Esophagus squamous epithelium (tissue), 5 donors: ENCODE results near the gene FAM107A. TPM values are rescaled to one million over a fixed set of nuclear protein-coding genes. Genes with fewer than 3 reads are reported as not detected.

Experiments
- DNase-seq: peaks from one replicate; lab custom pipeline; 2025; lab: John Stamatoyannopoulos, UW
- H3K27ac ChIP-seq, 4 donors: fragments of 200-600 bp; sonication (generic); one replicate each; pipeline ENCODE4 v1.5.1; 2016 to 2019; ENCODE audit warnings: mild to moderate bottlenecking in 1 of 4
- H3K27me3 ChIP-seq, 4 donors: fragments of 200-600 bp; sonication (generic); 1 replicate in 3 of 4; 2 replicates in 1 of 4; pipeline versions ENCODE4 v1.5.1 to v1.6.0; 2017 to 2021; ENCODE audit warnings: antibody characterized with exemption in 1 of 4
- H3K36me3 ChIP-seq, 3 donors: fragments of 200-600 bp; sonication (generic); one replicate each; pipeline ENCODE4 v1.5.1; 2016 to 2019
- H3K4me1 ChIP-seq, 3 donors: fragments of 200-600 bp; sonication (generic); one replicate each; pipeline ENCODE4 v1.5.1; 2017 to 2019
- H3K4me3 ChIP-seq, 4 donors: fragments of 200-600 bp; sonication (generic); 1 replicate in 3 of 4; 2 replicates in 1 of 4; pipeline ENCODE4 v1.5.1; 2016 to 2019; ENCODE audit warnings: mild to moderate bottlenecking in 2 of 4, moderate library complexity in 1 of 4
- H3K9me3 ChIP-seq, 3 donors: fragments of 200-600 bp; sonication (generic); one replicate each; pipeline ENCODE4 v1.5.1; 2016 to 2019
- POLR2A ChIP-seq, 4 donors: fragments of 450-650 bp; IDR thresholded peaks; one replicate each; pipeline ENCODE4 v1.6.1; 2017; ENCODE audit warnings: antibody characterized with exemption in 4 of 4, mild to moderate bottlenecking in 4 of 4, moderate library complexity in 3 of 4
- WGBS, 2 donors: methylation state at CpG; one replicate each; pipeline ENCODE4 v1.1.5; 2018; 5-methylcytosine and 5-hydroxymethylcytosine counted together
- intact Hi-C: fragments of 100-400 bp; cut with DNase I; formaldehyde crosslinking; loops from one replicate; pipeline ENCODE4 v1.15.0; 2022
- total RNA-seq, 4 donors: library from RNA; depleted of rRNA; stranded (reverse); fragments of >200 nt; gene quantifications; one replicate each; pipeline ENCODE4 v1.1.0, GENCODE V29; 2016
- TF ChIP-seq, protein P1 (sequence below), 6 experiments: fragments of 450-650 bp in 4 of 6; fragments of 200-600 bp in 2 of 6; sonication (generic) in 2 of 6; IDR thresholded peaks; one replicate each; pipeline ENCODE4 v1.5.1; 2016 to 2019; ENCODE audit warnings: antibody characterized with exemption in 6 of 6, mild to moderate bottlenecking in 4 of 6, moderate library complexity in 4 of 6
- donor health status: DM: yes; HTN: yes; CAD: no.

The FAM107A gene
- total RNA-seq, 4 donors from 2014 or later, result 3.9 to 78.6 (median 10.8) TPM

DNA sequence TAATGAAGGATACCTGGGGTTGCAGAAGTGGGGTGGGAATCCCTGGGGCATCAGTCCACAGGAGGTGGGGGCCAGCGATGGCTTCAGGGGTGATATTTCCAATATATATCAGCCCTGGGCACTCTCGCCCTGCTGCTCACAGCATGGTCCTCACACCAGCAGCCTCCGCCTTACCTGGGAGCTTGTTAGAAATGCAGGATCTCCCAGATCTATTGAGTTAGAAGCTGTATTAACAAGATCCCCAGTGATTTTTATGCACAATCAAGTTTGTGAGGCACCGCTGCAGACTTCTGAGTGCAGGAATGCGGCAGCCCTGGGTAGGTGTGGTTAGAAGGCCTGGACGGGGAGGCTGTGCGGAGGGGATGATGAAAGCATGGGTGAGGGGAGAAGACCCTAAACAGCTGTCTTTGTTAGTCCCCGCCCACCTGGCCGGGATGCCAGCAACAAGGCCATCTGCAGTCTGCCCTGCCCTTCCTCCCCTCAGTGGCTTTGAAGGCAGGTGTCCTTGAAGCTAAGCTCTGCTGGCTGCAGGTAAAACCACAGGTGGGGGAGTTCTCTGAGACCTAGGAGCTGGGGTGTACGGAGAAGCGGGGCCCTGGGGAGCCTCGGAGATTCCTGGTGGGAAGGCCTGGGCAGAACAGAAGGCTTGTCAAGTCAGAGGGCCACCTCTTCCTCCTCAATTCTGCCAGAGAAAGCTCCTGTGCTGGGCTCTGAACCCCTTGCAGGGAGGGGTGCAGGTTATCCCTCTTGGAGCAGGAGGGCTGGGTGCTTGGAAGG is 11.4 kb downstream of the FAM107A start:
- no peak overlapping the region for H3K4me3 ChIP-seq
- H3K36me3 ChIP-seq, result peaks cover 0 to 45% (median 8%) of the 10 kb centered on the region in 3 donors
- intact Hi-C loops, result loop anchor here (5.0 kb wide), 1 partner anchor 66 kb away; no protein-coding TSS in a partner anchor
- H3K4me1 ChIP-seq, result peaks cover 0 to 9% (median 0%) of the 10 kb centered on the region in 3 donors
- no peaks in the 10 kb centered on the region for H3K27me3 ChIP-seq
- no peak for TF ChIP-seq POLR2A (IDR thresholded peaks at IDR 0.05)
- TF ChIP-seq, protein P1, sequence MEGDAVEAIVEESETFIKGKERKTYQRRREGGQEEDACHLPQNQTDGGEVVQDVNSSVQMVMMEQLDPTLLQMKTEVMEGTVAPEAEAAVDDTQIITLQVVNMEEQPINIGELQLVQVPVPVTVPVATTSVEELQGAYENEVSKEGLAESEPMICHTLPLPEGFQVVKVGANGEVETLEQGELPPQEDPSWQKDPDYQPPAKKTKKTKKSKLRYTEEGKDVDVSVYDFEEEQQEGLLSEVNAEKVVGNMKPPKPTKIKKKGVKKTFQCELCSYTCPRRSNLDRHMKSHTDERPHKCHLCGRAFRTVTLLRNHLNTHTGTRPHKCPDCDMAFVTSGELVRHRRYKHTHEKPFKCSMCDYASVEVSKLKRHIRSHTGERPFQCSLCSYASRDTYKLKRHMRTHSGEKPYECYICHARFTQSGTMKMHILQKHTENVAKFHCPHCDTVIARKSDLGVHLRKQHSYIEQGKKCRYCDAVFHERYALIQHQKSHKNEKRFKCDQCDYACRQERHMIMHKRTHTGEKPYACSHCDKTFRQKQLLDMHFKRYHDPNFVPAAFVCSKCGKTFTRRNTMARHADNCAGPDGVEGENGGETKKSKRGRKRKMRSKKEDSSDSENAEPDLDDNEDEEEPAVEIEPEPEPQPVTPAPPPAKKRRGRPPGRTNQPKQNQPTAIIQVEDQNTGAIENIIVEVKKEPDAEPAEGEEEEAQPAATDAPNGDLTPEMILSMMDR (IDR thresholded peaks at IDR 0.05), result no peak
- H3K27ac ChIP-seq, result no peak overlapping the region
- no peak for DNase-seq
- 84 to 92% methylated on average over 9 to 10 of the region's 12 CpGs for WGBS, 2 donors
- no peaks in the 10 kb centered on the region for H3K9me3 ChIP-seq

DNA sequence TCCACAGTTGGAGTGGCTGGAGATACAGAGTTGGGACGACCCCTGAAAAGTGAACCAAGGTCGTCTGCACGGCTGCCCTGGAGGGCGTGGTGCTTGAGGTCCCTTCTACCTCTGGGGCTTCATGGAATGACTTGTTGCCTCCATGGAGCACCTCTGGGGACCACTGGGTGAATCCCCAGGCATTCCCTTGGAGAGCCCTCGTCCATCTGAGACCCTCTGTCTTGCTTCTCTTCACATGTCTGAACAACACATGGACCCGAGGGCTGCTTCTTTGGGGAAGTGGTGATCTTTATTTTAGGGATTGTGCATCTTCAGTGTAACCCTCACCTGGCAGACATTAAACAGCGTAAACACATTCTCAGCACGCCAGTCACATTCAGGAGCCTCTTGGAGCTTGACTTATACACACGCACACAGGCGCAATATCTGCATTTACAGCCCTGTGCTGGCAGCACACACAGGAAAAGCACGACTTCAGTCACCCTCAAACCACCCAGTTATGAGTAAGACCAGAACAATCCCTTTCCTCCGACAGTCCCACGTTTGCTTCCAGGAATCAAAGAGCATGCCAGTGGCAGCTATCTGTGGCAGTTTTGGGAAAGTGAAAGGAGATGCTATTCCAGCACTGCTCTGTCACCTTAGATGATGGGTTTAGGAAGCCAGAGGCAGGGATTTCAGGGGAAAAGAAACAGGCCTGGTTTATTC is 12.6 kb downstream of the FAM107A start:
- intact Hi-C loops, result loop anchor here (5.0 kb wide), 1 partner anchor 68 kb away; no protein-coding TSS in a partner anchor
- Histone ChIP-seq H3K9me3 (no peaks in the 10 kb centered on the region), H3K27ac (no peak overlapping the region), H3K27me3 (no peaks in the 10 kb centered on the region), H3K36me3 (peaks cover 0 to 45% (median 8%) of the 10 kb centered on the region in 3 donors), H3K4me3 (no peak overlapping the region), H3K4me1 (peaks cover 0 to 9% (median 0%) of the 10 kb centered on the region in 3 donors)
- TF ChIP-seq POLR2A (IDR thresholded peaks at IDR 0.05), result no peak
- TF ChIP-seq, protein P1 (IDR thresholded peaks at IDR 0.05), result no peak
- no peak for DNase-seq
- 65 to 84% methylated on average over 5 to 9 of the region's 13 CpGs for WGBS, 2 donors

DNA sequence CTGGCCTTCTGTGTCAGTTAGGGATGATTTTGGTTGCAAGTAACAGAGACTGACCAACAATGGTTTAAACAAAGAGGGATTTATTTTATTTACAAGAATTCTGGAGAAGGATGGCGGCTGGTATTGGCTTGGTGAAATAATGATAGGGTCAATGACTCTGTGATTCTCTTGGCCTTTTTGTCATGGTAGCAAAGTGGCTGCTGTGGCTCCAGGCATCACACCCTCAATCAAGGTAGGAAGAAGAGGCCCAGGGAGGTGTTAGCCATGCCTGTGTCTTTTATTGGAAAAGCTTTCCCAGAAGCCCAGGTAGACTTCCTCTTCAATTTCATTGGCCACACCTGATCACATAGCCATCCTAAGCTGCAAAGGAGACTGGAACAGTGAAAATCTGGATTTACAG is 13.1 kb downstream of the FAM107A start:
- Histone ChIP-seq H3K27ac (no peak overlapping the region), H3K4me1 (peaks cover 0 to 9% (median 0%) of the 10 kb centered on the region in 3 donors), H3K27me3 (no peaks in the 10 kb centered on the region), H3K36me3 (peaks cover 0 to 39% (median 8%) of the 10 kb centered on the region in 3 donors), H3K9me3 (no peaks in the 10 kb centered on the region), H3K4me3 (no peak overlapping the region)
- TF ChIP-seq, protein P1 (IDR thresholded peaks at IDR 0.05), result no peak
- TF ChIP-seq POLR2A (IDR thresholded peaks at IDR 0.05), result no peak
- 100% methylated on average over 1 of the region's 1 CpG for WGBS, 2 donors
- intact Hi-C loops, result no loop called here
- DNase-seq, result no peak

DNA sequence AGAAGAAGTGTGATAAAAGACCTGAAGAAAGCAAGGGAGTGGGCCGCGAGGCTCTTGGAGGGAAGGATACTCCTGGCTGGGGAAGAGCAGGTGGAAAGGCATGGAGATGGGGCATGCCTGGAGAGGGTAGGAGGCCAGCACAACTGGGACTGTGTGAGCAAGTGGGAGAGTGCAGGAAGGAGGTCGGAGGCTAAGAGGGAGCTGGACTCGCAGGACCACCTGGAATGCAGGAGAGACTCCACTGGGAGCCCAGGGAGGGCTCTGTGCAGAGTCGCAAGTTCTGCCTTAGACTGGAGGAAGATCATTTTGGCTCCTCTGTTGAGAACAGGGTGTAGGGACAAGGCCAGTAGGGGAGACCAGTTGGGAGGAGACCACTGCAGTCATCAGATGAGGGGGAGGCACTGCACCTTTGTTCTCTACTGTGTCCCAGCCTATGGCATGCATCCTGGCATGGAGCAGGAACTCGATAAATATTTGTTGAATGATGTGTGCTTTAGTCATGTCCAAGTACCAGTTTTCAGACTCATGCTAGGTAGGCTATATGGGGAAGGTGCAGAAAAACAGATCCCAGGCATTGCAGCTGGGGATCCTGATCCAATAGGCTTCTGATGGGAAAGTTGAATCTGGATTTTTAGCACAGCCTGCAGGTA is 13.7 kb downstream of the FAM107A start:
- Histone ChIP-seq H3K36me3 (peaks cover 0 to 37% (median 8%) of the 10 kb centered on the region in 3 donors), H3K4me3 (no peak overlapping the region), H3K27ac (no peak overlapping the region), H3K27me3 (no peaks in the 10 kb centered on the region), H3K4me1 (peaks cover 0 to 4% (median 0%) of the 10 kb centered on the region in 3 donors), H3K9me3 (no peaks in the 10 kb centered on the region)
- no peak for DNase-seq
- WGBS, 2 donors, result 76 to 85% methylated on average over 6 of the region's 6 CpGs
- TF ChIP-seq, protein P1 (IDR thresholded peaks at IDR 0.05), result no peak
- TF ChIP-seq POLR2A (IDR thresholded peaks at IDR 0.05), result no peak
- intact Hi-C loops, result no loop called here
